C4-2B (cell line): ENCODE measurements around the gene SGMS1.
A peak's percentile ranks its signal among the peaks of the same experiment; 100 is the strongest.

Source experiments
- H3K27ac ChIP-seq: fragments of 450-650 bp; 2 replicates; pipeline ENCODE4 v1.5.1; 2017
- ZFX ChIP-seq: fragments of 450-650 bp; IDR thresholded peaks from 2 replicates; pipeline ENCODE4 v1.6.1; 2017
- TF ChIP-seq, protein P1 (sequence below): fragments of 450-650 bp; conservative IDR thresholded peaks from 2 replicates; pipeline ENCODE4 v1.5.1; 2017; ENCODE audit warnings: mild to moderate bottlenecking

The SGMS1 gene

DNA sequence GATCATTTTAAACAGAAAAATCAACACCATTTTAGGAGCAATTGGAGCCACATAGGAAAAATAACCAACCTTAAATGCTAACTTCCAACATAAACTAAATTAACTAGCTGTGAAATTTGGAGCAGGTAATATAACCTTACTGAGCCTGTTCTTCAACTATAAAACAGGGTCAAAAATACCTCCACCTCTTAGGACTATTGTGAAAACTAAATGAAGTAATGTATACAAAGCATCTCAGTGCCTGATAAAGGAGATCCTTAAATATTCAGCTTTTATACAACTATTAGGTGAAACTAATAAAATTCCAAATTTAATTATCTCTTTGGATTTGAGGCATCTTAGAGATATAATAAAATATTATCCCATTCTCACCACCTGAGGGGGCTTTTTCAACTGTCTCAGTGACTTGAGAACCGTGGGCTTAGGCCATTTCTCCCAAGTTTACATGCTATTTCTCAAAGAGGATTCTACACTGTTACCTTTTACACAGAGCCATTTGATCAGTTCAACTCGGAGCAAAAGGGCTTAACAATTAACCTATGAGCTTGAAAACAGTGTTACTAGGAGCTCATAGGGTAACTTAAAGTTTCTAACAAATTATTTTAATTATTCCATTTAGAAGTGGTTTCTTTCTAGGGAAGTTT is 207.5 kb downstream of the SGMS1 start:
- H3K27ac ChIP-seq: no peak overlapping the region
- TF ChIP-seq, protein P1, sequence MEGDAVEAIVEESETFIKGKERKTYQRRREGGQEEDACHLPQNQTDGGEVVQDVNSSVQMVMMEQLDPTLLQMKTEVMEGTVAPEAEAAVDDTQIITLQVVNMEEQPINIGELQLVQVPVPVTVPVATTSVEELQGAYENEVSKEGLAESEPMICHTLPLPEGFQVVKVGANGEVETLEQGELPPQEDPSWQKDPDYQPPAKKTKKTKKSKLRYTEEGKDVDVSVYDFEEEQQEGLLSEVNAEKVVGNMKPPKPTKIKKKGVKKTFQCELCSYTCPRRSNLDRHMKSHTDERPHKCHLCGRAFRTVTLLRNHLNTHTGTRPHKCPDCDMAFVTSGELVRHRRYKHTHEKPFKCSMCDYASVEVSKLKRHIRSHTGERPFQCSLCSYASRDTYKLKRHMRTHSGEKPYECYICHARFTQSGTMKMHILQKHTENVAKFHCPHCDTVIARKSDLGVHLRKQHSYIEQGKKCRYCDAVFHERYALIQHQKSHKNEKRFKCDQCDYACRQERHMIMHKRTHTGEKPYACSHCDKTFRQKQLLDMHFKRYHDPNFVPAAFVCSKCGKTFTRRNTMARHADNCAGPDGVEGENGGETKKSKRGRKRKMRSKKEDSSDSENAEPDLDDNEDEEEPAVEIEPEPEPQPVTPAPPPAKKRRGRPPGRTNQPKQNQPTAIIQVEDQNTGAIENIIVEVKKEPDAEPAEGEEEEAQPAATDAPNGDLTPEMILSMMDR: peak; percentile 10; the same call in 1 of the 2 replicates
- TF ChIP-seq ZFX: no peak

DNA sequence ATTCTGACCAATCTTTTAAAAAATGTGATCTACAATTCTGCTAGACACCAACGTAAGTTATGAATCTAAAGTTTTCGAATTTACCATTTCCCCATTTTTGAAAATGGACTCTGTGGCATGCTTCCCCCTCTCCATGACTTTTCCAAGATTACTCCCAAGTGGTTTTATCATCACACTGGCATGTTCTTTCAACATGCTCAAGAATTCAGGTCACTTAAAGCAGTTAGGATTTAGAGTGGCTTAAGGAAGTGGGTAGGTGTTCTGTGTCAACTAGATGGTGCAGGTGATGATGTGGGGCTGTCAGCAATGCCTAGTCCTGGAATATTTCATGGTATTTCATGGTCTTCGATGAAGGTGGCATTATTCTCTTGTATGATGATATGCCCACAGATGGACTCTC is 208.5 kb downstream of the SGMS1 start:
- TF ChIP-seq ZFX: no peak
- TF ChIP-seq, protein P1: no peak
- no peak overlapping the region for H3K27ac ChIP-seq

DNA sequence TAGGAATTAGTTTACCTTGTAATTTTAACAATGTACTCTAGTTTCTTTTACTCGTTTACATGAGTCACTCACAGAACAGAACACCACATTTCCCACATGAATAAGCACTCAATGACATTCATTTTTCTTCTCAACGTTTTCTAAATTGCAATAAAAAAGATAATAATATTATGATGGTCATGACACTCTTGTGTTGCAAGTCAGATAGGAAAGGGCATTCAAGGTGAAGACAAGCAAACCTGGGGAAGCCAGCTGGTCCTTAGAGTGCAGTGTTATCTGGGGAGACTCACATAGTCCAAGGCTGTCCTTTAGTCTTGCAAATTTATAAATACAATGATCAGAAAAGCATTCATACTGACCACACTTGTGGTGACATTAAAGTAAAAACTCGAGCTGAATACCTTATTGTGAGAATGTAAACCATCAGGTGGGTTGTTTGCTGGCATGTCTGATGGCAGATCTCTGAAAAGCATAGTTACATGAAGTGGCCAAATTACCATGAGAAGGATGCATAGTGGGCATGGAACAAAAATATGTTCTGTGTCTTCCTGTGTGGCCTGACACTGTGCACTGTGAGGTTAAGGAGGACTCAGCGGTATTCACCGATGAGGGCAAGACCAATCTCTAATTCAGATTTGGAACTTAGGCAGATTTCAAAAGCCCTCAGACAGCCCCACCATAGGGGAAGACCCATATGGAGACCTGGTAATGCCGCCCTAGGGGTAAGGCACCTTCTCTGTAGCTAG is 213.5 kb downstream of the SGMS1 start:
- TF ChIP-seq, protein P1: no peak
- TF ChIP-seq ZFX: no peak
- H3K27ac ChIP-seq: no peak overlapping the region

DNA sequence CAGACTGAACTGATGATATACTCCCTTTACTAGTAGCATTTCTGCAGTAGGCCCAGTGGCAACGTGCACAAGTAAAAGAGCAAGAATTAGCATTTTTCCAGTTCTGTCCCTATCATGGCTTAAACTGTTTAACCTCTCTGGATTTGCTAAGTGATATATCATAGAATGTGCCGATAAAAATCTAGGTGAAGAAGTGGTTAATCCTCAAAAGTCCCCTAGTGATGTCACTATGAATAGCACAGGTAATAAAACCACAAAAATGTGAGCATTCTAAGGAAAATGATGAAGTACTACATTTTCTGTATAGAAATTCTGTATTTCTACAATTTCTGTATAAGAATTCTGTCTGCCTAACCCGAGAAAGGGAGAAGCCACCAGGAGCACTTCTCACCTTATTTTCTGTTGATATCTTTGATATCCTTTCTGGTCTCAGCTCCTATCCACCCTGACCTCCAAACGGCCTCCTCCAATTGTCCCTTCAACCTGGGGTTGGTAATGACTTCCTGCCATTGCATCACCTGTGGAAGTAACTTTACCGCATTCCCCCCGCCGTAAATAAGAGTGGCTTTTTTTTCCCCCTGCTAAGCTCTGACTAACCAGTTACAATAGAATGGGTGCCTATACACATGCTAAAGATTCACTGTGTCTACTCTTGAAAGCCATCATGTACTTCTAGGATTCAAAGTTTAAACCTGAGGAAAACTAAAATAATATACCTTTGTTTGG is 216.5 kb downstream of the SGMS1 start:
- no peak for TF ChIP-seq ZFX
- TF ChIP-seq, protein P1: no peak
- H3K27ac ChIP-seq: no peak overlapping the region

DNA sequence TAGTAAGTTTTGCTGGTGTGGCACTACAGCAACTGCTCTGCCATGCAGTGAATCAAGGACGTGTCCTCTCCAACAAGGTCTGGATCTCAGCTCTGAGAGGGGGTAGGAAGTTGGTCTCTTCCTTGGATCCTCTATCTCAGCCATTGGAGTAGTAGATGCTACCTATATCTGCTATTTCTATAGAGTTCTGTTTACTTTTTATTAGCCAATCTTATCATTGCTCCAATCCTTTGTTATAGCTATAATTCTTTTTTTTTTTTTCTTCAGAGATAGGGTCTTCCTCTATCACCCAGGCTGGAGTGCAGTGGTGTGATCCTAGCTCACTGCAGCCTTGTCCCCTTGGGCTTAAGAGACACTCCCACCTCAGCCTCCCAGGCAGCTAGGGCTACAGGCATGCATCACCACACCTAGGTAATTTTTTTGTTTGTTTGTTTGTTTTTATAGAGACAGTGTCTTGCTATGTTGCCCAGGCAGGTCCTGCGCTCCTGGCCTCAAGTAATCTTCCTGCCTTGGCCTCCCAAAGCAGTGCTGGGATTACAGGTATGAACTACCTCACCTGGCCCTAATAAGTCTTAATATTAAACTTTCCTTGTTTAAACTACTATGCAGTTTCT is 217.2 kb downstream of the SGMS1 start:
- H3K27ac ChIP-seq: no peak overlapping the region

DNA sequence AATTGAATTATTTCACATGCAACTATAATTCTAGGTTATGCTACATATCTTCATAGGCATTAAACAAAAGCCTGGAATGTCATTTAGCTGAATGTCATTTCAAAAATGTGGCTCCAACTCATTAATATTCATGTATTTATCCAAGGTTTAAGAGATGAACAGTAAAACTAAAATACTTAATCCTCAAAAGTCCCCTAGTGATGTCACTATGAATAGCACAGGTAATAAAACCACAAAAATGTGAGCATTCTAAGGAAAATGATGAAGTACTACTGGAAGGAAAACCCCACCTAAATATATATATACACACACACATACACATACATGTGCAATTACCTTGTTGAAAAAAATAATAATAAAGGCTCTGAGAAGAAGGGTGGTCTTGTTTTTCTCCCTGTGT is 218.0 kb downstream of the SGMS1 start:
- TF ChIP-seq, protein P1: no peak
- no peak for TF ChIP-seq ZFX
- no peak overlapping the region for H3K27ac ChIP-seq

More for the DNA sequence above, 217.2 kb downstream of the SGMS1 start:
- TF ChIP-seq, protein P1: no peak
- no peak for TF ChIP-seq ZFX
